K562 (cell line): ENCODE data around the gene NT5E. TPM values are rescaled to one million over a fixed set of nuclear protein-coding genes. Genes with fewer than 3 reads are reported as not detected.

Experiments
- ATAC-seq: fragments of 200-7000 bp; cut with Tn5 transposase; 3 replicates; pipeline ENCODE4 v1.9.1; 2020; ENCODE audit warnings: moderate library complexity
- BruUV-seq: library from RNA; stranded (reverse); fragments of 400-500 nt; replicated peaks from 2 replicates; lab custom pipeline; 2021; lab: Mats Ljungman, UMichigan
- CTCF ChIA-PET: fragments of 300-600 bp; formaldehyde crosslinking; extraction: SDS; loops from one replicate; lab custom pipeline; 2021; ENCODE audit warnings: low intra/inter-chr PET ratio; lab: Yijun Ruan, JAX
- POLR2A ChIA-PET: fragments of 300-600, 350-650 bp; sonication (Branson Sonifier 250); formaldehyde crosslinking; extraction: SDS; loops from one replicate; lab custom pipeline; 2021; ENCODE audit warnings: antibody characterized with exemption, inconsistent platforms; lab: Yijun Ruan, JAX
- DNase-seq, 4 experiments: peaks; one replicate each; pipeline versions ENCODE4 v3.0.0 to v3.0.0-alpha.2; 2011 to 2018; ENCODE audit warnings: low spot score in 3 of 4, mixed read lengths in 3 of 4; ENCODE audit errors: extremely low read depth in 1 of 4
- FAIRE-seq: peaks from 2 replicates; lab custom pipeline; 2011; peaks lifted over from hg19 to GRCh38; lab: Jason Lieb, UNC
- H2AFZ ChIP-seq: 2 replicates; pipeline ENCODE4 v1.6.0; 2011; ENCODE audit warnings: low read depth, low read length, control low read depth, inconsistent platforms
- H3K27ac ChIP-seq: fragments of 200-600 bp; 3 replicates; pipeline ENCODE4 v1.8.0; 2011; ENCODE audit warnings: low read depth, mild to moderate bottlenecking, control low read depth, inconsistent platforms, low read length, moderate library complexity, mixed read lengths; ENCODE audit errors: extremely low read depth
- H3K27me3 ChIP-seq, 2 experiments: fragments of 300-600 bp in 1 of 2; 2 replicates in 1 of 2; 3 replicates in 1 of 2; pipeline versions ENCODE4 v1.6.0 to v1.8.0; 2011; ENCODE audit warnings: inconsistent platforms in 2 of 2, low read length in 2 of 2, mild to moderate bottlenecking in 1 of 2, mixed read lengths in 1 of 2, moderate library complexity in 1 of 2; ENCODE audit not compliant: control insufficient read depth in 2 of 2, insufficient read depth in 2 of 2
- H3K36me3 ChIP-seq: fragments of 300-600 bp; 3 replicates; pipeline ENCODE4 v1.8.0; 2011; ENCODE audit warnings: mild to moderate bottlenecking, low read length, inconsistent platforms; ENCODE audit not compliant: control insufficient read depth, insufficient read depth
- H3K4me1 ChIP-seq, 2 experiments: fragments of 200-600 bp in 1 of 2; replicated peaks in 1 of 2; 2 replicates in 1 of 2; 3 replicates in 1 of 2; pipeline versions ENCODE4 v1.5.1 to v1.8.0; 2011; ENCODE audit warnings: inconsistent platforms in 2 of 2, low read length in 2 of 2, mild to moderate bottlenecking in 1 of 2, mixed read lengths in 1 of 2, moderate library complexity in 1 of 2; ENCODE audit not compliant: control insufficient read depth in 2 of 2, insufficient read depth in 2 of 2
- H3K4me2 ChIP-seq: 2 replicates; pipeline ENCODE4 v1.6.1; 2011; ENCODE audit warnings: low read length, control low read depth, inconsistent platforms, mixed read lengths; ENCODE audit not compliant: insufficient read depth
- H3K4me3 ChIP-seq: fragments of 200-600 bp; sonication (generic), shearing (Covaris generic); 2 replicates; pipeline ENCODE4 v1.5.1; 2016; ENCODE audit warnings: control low read depth, inconsistent platforms
- H3K79me2 ChIP-seq: fragments of 200-600 bp; 3 replicates; pipeline ENCODE4 v1.8.0; 2011; ENCODE audit warnings: low read length, inconsistent platforms; ENCODE audit not compliant: control insufficient read depth, insufficient read depth
- H3K9ac ChIP-seq, 2 experiments: 2 replicates each; pipeline versions ENCODE4 v1.6.0 to v1.6.1; 2011; ENCODE audit warnings: low read depth in 2 of 2, low read length in 2 of 2, control low read depth in 1 of 2, inconsistent platforms in 1 of 2, mild to moderate bottlenecking in 1 of 2, mixed read lengths in 1 of 2; ENCODE audit not compliant: insufficient read depth in 1 of 2
- H3K9me1 ChIP-seq: one replicate; pipeline ENCODE4 v1.6.0; 2011; ENCODE audit warnings: inconsistent platforms, mild to moderate bottlenecking, low read length, moderate library complexity; ENCODE audit not compliant: control insufficient read depth, insufficient read depth
- H3K9me3 ChIP-seq: replicated peaks from 2 replicates; pipeline ENCODE4 v1.5.1; 2011; ENCODE audit warnings: low read depth, low read length, inconsistent platforms; ENCODE audit not compliant: control insufficient read depth, insufficient read depth
- H4K20me1 ChIP-seq: replicated peaks from 2 replicates; pipeline ENCODE4 v1.6.1; 2011; ENCODE audit warnings: low read length, inconsistent platforms, mixed read lengths; ENCODE audit not compliant: control insufficient read depth, insufficient read depth
- MCM3 ChIP-seq: fragments of 450-650 bp; IDR thresholded peaks from 2 replicates; pipeline ENCODE4 v1.6.1; 2016
- NFIC ChIP-seq: fragments of 450-650 bp; IDR thresholded peaks from 2 replicates; pipeline ENCODE4 v1.6.1; 2017; ENCODE audit warnings: mild to moderate bottlenecking, inconsistent platforms
- SNRNP70 ChIP-seq: fragments of 200-400 bp; formaldehyde crosslinking; optimal IDR thresholded peaks from 2 replicates; pipeline ENCODE3; 2017; ENCODE audit warnings: low read depth, low read length
- WGBS: fragments of 100-300 bp; shearing (Covaris generic); methylation state at CpG from one replicate; pipeline ENCODE4 v1.1.6; 2016; ENCODE audit warnings: low coverage, mixed read lengths; ENCODE audit not compliant: insufficient coverage; ENCODE audit errors: missing lambda C conversion rate; 5-methylcytosine and 5-hydroxymethylcytosine counted together
- in situ Hi-C: fragments of 300-500 bp; cut with MboI; formaldehyde crosslinking; loops from 4 replicates; pipeline ENCODE4 v1.15.0; 2018; ENCODE audit warnings: inconsistent platforms, mixed read lengths
- intact Hi-C: fragments of 100-400 bp; cut with micrococcal nuclease; formaldehyde crosslinking; loops from 2 replicates; pipeline ENCODE4 v1.14.2; 2022
- polyA plus RNA-seq, 8 experiments: library from polyadenylated mRNA; depleted of rRNA in 4 of 8; stranded (reverse) in 5 of 8; unstranded in 3 of 8; fragments of >200 nt; fragmentation: Nextera tagmentation in 2 of 8; fragmentation: Illumina TruSeq in 1 of 8; extraction: Ambion mirVana in 2 of 8; extraction: Trizol in 1 of 8; gene quantifications; 2 replicates each; pipeline versions ENCODE4 v1.2.1 to v1.2.3, GENCODE V29; 2011 to 2014; ENCODE audit warnings: inconsistent platforms in 1 of 8, missing spikeins in 1 of 8
- total RNA-seq, 7 experiments: library from RNA; depleted of rRNA in 6 of 7; stranded (reverse); fragments of >200 nt in 6 of 7; fragmentation: Illumina TruSeq in 2 of 7; extraction: Trizol in 2 of 7; gene quantifications; 2 replicates each; pipeline versions ENCODE4 v1.2.1 to v1.2.3, GENCODE V29; 2011 to 2021; ENCODE audit warnings: low replicate concordance in 1 of 7
- TF ChIP-seq, protein P1 (sequence below), 2 experiments: fragments of 450-650 bp in 1 of 2; IDR thresholded peaks; 2 replicates each; pipeline ENCODE4 v1.6.1; 2011 to 2017; ENCODE audit warnings: low read depth in 2 of 2, antibody characterized with exemption in 1 of 2, borderline replicate concordance in 1 of 2, low read length in 1 of 2, mild to moderate bottlenecking in 1 of 2, mixed read lengths in 1 of 2; ENCODE audit not compliant: control insufficient read depth in 1 of 2

NT5E gene
- total and polyA plus RNA-seq, 9 of the 15 experiments (the other 6 are each of a cell fraction or from before 2014, with no cell fraction given) = 0.01 to 0.13 TPM; not detected in 7

DNA sequence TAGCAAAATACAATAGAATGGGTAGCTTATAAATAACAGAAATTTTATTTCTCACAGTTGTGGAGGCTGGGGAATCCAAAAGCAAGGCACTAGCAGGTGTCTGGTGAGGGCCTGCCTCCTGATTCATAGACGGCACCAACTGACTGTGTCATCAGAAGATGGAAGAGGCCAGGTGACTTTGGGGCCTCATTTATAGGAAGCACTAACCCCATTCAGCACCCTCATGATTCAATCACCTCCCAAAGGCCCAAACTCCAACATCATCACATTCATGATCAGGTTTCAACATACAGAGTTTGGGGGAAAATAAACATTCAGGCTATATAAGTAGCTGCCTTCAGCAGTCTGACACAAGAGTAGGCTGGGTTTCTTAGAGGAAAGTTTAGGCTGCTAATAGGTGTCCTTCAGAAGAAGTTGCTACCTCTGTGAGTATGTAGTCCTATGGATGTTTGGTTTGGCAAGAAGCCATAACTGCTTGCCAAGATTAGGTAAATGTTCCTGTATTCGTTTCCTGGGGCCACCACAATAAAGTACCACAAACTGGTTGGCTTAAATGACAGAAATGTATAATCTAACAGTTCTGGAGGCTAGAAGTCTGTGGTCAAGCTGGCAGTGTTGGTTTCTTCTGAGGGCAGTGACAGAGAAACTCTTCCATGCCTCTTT, 48.8 kb downstream of the NT5E start:
- intact Hi-C loops = no loop called here
- H3K27me3 ChIP-seq = no peaks in the 10 kb centered on the region
- no peaks in the 10 kb centered on the region for H4K20me1 ChIP-seq
- H3K9me1 ChIP-seq = no peaks in the 10 kb centered on the region
- no peak overlapping the region for H3K4me3 ChIP-seq
- WGBS = 61% methylated on average over 2 of the region's 2 CpGs
- H3K4me2 ChIP-seq = no peak overlapping the region
- H3K9ac ChIP-seq = no peak overlapping the region
- H3K4me1 ChIP-seq = no peaks in the 10 kb centered on the region; a peak in 1 of 5 replicates
- TSS peak; percentile 6 for BruUV-seq
- ChIA-PET CTCF (no interaction called here), POLR2A (no interaction called here)
- no peaks in the 10 kb centered on the region for H3K9me3 ChIP-seq
- ATAC-seq (no peak), FAIRE-seq (no peak), DNase-seq (no peak)
- TF ChIP-seq NFIC (peak; percentile 48; the same call in 1 of the 2 replicates), MCM3 (no peak), SNRNP70 (no peak)
- TF ChIP-seq, protein P1, sequence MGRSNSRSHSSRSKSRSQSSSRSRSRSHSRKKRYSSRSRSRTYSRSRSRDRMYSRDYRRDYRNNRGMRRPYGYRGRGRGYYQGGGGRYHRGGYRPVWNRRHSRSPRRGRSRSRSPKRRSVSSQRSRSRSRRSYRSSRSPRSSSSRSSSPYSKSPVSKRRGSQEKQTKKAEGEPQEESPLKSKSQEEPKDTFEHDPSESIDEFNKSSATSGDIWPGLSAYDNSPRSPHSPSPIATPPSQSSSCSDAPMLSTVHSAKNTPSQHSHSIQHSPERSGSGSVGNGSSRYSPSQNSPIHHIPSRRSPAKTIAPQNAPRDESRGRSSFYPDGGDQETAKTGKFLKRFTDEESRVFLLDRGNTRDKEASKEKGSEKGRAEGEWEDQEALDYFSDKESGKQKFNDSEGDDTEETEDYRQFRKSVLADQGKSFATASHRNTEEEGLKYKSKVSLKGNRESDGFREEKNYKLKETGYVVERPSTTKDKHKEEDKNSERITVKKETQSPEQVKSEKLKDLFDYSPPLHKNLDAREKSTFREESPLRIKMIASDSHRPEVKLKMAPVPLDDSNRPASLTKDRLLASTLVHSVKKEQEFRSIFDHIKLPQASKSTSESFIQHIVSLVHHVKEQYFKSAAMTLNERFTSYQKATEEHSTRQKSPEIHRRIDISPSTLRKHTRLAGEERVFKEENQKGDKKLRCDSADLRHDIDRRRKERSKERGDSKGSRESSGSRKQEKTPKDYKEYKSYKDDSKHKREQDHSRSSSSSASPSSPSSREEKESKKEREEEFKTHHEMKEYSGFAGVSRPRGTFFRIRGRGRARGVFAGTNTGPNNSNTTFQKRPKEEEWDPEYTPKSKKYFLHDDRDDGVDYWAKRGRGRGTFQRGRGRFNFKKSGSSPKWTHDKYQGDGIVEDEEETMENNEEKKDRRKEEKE (IDR thresholded peaks at IDR 0.05; ENCODE audit: borderline replicate concordance in 1 of 2, control insufficient read depth in 1 of 2, low read depth in 2 of 2, low read length in 1 of 2) = no peak
- H3K27ac ChIP-seq = no peak overlapping the region
- in situ Hi-C loops = no loop called here
- H3K36me3 ChIP-seq = 0 out of 3 replicates have a peak, but pooled peaks cover 3% of the 10 kb centered on the region
- no peak overlapping the region for H2AFZ ChIP-seq
- no peaks in the 10 kb centered on the region for H3K79me2 ChIP-seq
